Spleen (tissue), 7 donors: ENCODE data around the gene S1PR5.

Experiments used
- POLR2A ChIP-seq, 3 donors: fragments of 450-650 bp; IDR thresholded peaks; one replicate each; pipeline ENCODE4 v1.5.1; 2017; ENCODE audit warnings: antibody characterized with exemption in 3 of 3, mild to moderate bottlenecking in 1 of 3
- POLR2AphosphoS5 ChIP-seq, 3 donors: sonication (generic); formaldehyde crosslinking; IDR thresholded peaks; one replicate each; pipeline ENCODE4 v1.5.1; 2017; ENCODE audit warnings: antibody characterized with exemption in 3 of 3
- TF ChIP-seq, protein P1 (sequence below), 11 experiments: fragments of 200-600 bp in 7 of 11; fragments of 450-650 bp in 4 of 11; sonication (generic) in 4 of 11; IDR thresholded peaks in 8 of 11; conservative IDR thresholded peaks in 3 of 11; 1 replicate in 7 of 11; 2 replicates in 4 of 11; pipeline versions ENCODE4 v1.4.0 to v1.8.0; 2016 to 2021; ENCODE audit warnings: antibody characterized with exemption in 11 of 11, inconsistent platforms in 4 of 11, mild to moderate bottlenecking in 1 of 11
- donor health status: DM: no; HTN: no; CAD: no; lungs with moderate emphysema.
- donor health status: DM: no; HTN: no; CAD: no.
- donor health status: DM: no; HTN: no; CAD: no.

DNA sequence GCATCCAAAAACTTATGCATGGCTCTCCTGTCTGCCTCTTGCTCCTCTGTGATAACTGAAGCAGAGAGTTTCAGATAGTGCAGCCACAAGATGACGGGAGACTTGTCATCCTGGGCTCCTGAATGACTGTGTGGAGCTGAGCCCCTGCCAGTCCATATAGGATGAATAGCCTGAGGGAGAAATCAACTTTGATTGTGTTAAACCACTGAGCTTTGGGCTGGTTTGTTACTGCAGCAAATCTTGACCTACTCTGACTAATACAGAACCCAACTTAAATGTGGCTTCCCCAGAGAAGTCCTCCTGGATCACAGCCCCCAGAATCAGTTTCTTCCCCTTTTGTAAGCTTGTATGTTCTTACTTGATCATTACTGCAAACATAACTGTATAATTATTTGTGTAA, 15.2 kb upstream of the S1PR5 start:
- TF ChIP-seq POLR2A (IDR thresholded peaks at IDR 0.05) (no peak), POLR2AphosphoS5 (IDR thresholded peaks at IDR 0.05) (no peak)
- TF ChIP-seq, protein P1, sequence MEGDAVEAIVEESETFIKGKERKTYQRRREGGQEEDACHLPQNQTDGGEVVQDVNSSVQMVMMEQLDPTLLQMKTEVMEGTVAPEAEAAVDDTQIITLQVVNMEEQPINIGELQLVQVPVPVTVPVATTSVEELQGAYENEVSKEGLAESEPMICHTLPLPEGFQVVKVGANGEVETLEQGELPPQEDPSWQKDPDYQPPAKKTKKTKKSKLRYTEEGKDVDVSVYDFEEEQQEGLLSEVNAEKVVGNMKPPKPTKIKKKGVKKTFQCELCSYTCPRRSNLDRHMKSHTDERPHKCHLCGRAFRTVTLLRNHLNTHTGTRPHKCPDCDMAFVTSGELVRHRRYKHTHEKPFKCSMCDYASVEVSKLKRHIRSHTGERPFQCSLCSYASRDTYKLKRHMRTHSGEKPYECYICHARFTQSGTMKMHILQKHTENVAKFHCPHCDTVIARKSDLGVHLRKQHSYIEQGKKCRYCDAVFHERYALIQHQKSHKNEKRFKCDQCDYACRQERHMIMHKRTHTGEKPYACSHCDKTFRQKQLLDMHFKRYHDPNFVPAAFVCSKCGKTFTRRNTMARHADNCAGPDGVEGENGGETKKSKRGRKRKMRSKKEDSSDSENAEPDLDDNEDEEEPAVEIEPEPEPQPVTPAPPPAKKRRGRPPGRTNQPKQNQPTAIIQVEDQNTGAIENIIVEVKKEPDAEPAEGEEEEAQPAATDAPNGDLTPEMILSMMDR (IDR thresholded peaks at IDR 0.05 in 8 of 11, conservative IDR thresholded peaks at IDR 0.05 in 3 of 11): no peak
